ENCODE data around the gene ARFGEF3. TPM values are rescaled to one million over a fixed set of nuclear protein-coding genes. Genes with fewer than 3 reads are reported as not detected.

Gene ARFGEF3
- total and polyA plus RNA-seq, 4 donors = 0.06 to 0.33 (median 0.16) TPM

DNA sequence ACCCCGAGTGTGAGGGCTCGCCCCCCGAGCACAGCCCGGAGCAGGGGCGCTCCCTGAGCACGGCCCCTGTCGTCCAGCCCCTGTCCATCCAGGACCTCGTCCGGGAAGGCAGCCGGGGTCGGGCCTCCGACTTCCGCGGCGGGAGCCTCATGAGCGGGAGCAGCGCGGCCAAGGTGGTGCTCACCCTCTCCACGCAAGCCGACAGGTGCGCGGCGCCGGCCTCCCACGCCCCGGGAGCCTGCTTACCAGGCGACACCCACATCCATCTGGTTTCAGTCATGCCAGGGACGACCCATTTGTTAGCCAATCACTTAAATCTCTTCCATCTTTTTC lies 130.1 kb downstream of the ARFGEF3 start:
- TF ChIP-seq, protein P1, sequence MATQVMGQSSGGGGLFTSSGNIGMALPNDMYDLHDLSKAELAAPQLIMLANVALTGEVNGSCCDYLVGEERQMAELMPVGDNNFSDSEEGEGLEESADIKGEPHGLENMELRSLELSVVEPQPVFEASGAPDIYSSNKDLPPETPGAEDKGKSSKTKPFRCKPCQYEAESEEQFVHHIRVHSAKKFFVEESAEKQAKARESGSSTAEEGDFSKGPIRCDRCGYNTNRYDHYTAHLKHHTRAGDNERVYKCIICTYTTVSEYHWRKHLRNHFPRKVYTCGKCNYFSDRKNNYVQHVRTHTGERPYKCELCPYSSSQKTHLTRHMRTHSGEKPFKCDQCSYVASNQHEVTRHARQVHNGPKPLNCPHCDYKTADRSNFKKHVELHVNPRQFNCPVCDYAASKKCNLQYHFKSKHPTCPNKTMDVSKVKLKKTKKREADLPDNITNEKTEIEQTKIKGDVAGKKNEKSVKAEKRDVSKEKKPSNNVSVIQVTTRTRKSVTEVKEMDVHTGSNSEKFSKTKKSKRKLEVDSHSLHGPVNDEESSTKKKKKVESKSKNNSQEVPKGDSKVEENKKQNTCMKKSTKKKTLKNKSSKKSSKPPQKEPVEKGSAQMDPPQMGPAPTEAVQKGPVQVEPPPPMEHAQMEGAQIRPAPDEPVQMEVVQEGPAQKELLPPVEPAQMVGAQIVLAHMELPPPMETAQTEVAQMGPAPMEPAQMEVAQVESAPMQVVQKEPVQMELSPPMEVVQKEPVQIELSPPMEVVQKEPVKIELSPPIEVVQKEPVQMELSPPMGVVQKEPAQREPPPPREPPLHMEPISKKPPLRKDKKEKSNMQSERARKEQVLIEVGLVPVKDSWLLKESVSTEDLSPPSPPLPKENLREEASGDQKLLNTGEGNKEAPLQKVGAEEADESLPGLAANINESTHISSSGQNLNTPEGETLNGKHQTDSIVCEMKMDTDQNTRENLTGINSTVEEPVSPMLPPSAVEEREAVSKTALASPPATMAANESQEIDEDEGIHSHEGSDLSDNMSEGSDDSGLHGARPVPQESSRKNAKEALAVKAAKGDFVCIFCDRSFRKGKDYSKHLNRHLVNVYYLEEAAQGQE (IDR thresholded peaks at IDR 0.05) = no peak
- TF ChIP-seq HNF4A (conservative IDR thresholded peaks at IDR 0.05) = no peak
- TF ChIP-seq YY1 (IDR thresholded peaks at IDR 0.05) = no peak
- TF ChIP-seq, protein P2, sequence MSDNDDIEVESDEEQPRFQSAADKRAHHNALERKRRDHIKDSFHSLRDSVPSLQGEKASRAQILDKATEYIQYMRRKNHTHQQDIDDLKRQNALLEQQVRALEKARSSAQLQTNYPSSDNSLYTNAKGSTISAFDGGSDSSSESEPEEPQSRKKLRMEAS (IDR thresholded peaks at IDR 0.05) = no peak
- TF ChIP-seq, protein P3, sequence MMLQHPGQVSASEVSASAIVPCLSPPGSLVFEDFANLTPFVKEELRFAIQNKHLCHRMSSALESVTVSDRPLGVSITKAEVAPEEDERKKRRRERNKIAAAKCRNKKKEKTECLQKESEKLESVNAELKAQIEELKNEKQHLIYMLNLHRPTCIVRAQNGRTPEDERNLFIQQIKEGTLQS (IDR thresholded peaks at IDR 0.05) = no peak
- no peak for TF ChIP-seq HNF4G (IDR thresholded peaks at IDR 0.05)
- no peaks in the 10 kb centered on the region for H3K36me3 ChIP-seq (ENCODE audit: control insufficient read depth in 4 of 4, insufficient read depth in 3 of 4, low read depth in 1 of 4, low read length in 3 of 4)
- WGBS = 92% methylated on average over 28 of the region's 28 CpGs
- H3K27me3 ChIP-seq (ENCODE audit: control insufficient read depth in 4 of 4, insufficient read depth in 4 of 4, low read length in 3 of 4) = no peaks in the 10 kb centered on the region
- no peak overlapping the region for H3K9ac ChIP-seq (ENCODE audit: low read depth in 1 of 2, low read length in 2 of 2)
- peaks cover 3 to 11% (median 3%) of the 10 kb centered on the region in 4 donors for H3K4me1 ChIP-seq (ENCODE audit: control insufficient read depth in 4 of 4, insufficient read depth in 4 of 4, low read length in 3 of 4)
- no peaks in the 10 kb centered on the region for H3K9me3 ChIP-seq (ENCODE audit: control insufficient read depth in 4 of 4, low read length in 3 of 4)
- no peak overlapping the region for H3K27ac ChIP-seq (ENCODE audit: low read depth in 1 of 2, low read length in 2 of 2)
- DNase-seq (ENCODE audit: low spot score) = no peak
- no peak overlapping the region for H3K4me3 ChIP-seq (ENCODE audit: low read depth in 1 of 3, low read length in 3 of 3)

DNA sequence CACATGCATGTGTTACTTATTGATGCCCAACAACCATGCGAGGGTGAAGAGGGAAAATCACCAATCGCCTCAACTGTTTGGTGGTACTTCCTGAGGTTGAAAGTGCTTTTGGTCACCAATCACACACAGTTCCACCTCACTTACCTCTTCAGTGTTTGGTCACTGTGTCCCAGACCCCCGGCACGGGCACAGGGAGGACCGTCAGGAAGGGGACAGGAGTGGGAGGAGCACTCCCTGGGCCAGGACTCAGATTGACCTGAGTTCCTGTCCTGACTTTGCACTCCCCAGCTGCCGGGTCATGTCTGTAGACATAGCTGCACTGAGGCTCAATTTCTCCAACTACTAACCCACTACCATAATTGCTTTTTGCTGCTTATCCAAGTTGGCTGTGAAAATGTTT lies 130.7 kb downstream of the ARFGEF3 start:
- H3K4me3 ChIP-seq (ENCODE audit: low read depth in 1 of 3, low read length in 3 of 3) = no peak overlapping the region
- WGBS = 90% methylated on average over 6 of the region's 6 CpGs
- no peak overlapping the region for H3K9ac ChIP-seq (ENCODE audit: low read depth in 1 of 2, low read length in 2 of 2)
- DNase-seq (ENCODE audit: low spot score) = no peak
- no peaks in the 10 kb centered on the region for H3K9me3 ChIP-seq (ENCODE audit: control insufficient read depth in 4 of 4, low read length in 3 of 4)
- H3K27me3 ChIP-seq (ENCODE audit: control insufficient read depth in 4 of 4, insufficient read depth in 4 of 4, low read length in 3 of 4) = no peaks in the 10 kb centered on the region
- H3K27ac ChIP-seq (ENCODE audit: low read depth in 1 of 2, low read length in 2 of 2) = no peak overlapping the region
- H3K4me1 ChIP-seq (ENCODE audit: control insufficient read depth in 4 of 4, insufficient read depth in 4 of 4, low read length in 3 of 4) = peaks cover 3 to 11% (median 3%) of the 10 kb centered on the region in 4 donors
- TF ChIP-seq, protein P4, sequence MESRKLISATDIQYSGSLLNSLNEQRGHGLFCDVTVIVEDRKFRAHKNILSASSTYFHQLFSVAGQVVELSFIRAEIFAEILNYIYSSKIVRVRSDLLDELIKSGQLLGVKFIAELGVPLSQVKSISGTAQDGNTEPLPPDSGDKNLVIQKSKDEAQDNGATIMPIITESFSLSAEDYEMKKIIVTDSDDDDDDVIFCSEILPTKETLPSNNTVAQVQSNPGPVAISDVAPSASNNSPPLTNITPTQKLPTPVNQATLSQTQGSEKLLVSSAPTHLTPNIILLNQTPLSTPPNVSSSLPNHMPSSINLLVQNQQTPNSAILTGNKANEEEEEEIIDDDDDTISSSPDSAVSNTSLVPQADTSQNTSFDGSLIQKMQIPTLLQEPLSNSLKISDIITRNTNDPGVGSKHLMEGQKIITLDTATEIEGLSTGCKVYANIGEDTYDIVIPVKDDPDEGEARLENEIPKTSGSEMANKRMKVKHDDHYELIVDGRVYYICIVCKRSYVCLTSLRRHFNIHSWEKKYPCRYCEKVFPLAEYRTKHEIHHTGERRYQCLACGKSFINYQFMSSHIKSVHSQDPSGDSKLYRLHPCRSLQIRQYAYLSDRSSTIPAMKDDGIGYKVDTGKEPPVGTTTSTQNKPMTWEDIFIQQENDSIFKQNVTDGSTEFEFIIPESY (IDR thresholded peaks at IDR 0.05) = no peak
- TF ChIP-seq, protein P5, sequence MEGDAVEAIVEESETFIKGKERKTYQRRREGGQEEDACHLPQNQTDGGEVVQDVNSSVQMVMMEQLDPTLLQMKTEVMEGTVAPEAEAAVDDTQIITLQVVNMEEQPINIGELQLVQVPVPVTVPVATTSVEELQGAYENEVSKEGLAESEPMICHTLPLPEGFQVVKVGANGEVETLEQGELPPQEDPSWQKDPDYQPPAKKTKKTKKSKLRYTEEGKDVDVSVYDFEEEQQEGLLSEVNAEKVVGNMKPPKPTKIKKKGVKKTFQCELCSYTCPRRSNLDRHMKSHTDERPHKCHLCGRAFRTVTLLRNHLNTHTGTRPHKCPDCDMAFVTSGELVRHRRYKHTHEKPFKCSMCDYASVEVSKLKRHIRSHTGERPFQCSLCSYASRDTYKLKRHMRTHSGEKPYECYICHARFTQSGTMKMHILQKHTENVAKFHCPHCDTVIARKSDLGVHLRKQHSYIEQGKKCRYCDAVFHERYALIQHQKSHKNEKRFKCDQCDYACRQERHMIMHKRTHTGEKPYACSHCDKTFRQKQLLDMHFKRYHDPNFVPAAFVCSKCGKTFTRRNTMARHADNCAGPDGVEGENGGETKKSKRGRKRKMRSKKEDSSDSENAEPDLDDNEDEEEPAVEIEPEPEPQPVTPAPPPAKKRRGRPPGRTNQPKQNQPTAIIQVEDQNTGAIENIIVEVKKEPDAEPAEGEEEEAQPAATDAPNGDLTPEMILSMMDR (IDR thresholded peaks at IDR 0.05; ENCODE audit: low read depth, low read length, missing input control) = no peak
- TF ChIP-seq EGR1 (IDR thresholded peaks at IDR 0.05; ENCODE audit: low read depth in 2 of 2) (no peak), RXRA (IDR thresholded peaks at IDR 0.05) (no peak), SP1 (IDR thresholded peaks at IDR 0.05) (no peak), RAD21 (IDR thresholded peaks at IDR 0.05) (no peak), FOXA1 (IDR thresholded peaks at IDR 0.05) (no peak), FOXA2 (IDR thresholded peaks at IDR 0.05) (no peak), YY1 (IDR thresholded peaks at IDR 0.05) (no peak), JUND (IDR thresholded peaks at IDR 0.05) (no peak)
- TF ChIP-seq, protein P1 (IDR thresholded peaks at IDR 0.05) = no peak
- TF ChIP-seq, protein P2 (IDR thresholded peaks at IDR 0.05) = no peak
- no peaks in the 10 kb centered on the region for H3K36me3 ChIP-seq (ENCODE audit: control insufficient read depth in 4 of 4, insufficient read depth in 3 of 4, low read depth in 1 of 4, low read length in 3 of 4)
